ENCODE data around the gene RNF44.
A peak's percentile ranks its signal among the peaks of the same experiment; 100 is the strongest.

Gene RNF44

GRCh38 chr5:176514244-176514950 is 22.8 kb downstream of the RNF44 start:
- TF ChIP-seq CTCF (IDR thresholded peaks at IDR 0.05; ENCODE audit: insufficient read depth, low read length, poor library complexity, severe bottlenecking) = no peak
- no peak for TF ChIP-seq EZH2phosphoT487 (conservative IDR thresholded peaks at IDR 0.05; ENCODE audit: low read length)
- H3K9ac ChIP-seq (ENCODE audit: low read length) = no peak overlapping the region

DNA sequence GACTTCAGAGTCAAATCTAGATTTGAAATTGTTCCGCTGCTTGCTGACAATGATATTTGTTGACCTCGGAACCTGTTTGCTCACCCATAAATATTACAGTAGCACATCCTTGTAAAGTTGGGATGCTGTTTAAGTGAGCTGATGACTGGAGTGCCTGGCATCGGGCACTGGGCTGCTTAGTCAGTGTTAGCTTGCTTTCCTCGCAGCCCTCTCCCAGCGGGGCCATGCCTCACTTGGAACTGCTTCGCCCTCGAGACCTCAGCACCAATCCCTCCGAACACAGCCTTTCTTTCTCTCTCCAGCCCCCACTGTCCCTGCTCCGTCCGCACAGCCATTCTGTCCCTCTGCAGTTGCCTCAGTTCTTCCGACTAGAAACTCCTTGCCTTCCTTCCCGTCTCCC is 23.4 kb downstream of the RNF44 start:
- Histone ChIP-seq H3K36me3 (ENCODE audit: low read length) (no peaks in the 10 kb centered on the region), H3K4me2 (ENCODE audit: low read depth, low read length, poor library complexity, severe bottlenecking) (no peak overlapping the region), H3F3A (ENCODE audit: insufficient read depth) (peaks cover 3% of the 10 kb centered on the region; the same call in 1 of the 2 replicates), H3K79me2 (ENCODE audit: insufficient read depth, low read length) (no peaks in the 10 kb centered on the region), H3K27me3 (ENCODE audit: low read length) (no peaks in the 10 kb centered on the region), H2AFZ (ENCODE audit: low read depth, low read length, severe bottlenecking) (no peak overlapping the region), H4K20me1 (ENCODE audit: low read depth, low read length) (no peaks in the 10 kb centered on the region), H3K4me3 (ENCODE audit: insufficient read depth, low read length, poor library complexity, severe bottlenecking) (no peak overlapping the region), H3K9me3 (ENCODE audit: insufficient read depth, low read length) (no peaks in the 10 kb centered on the region), H3K9me2 (replicated peaks; ENCODE audit: insufficient read depth, low read length) (no peaks in the 10 kb centered on the region), H3K9ac (ENCODE audit: low read length) (no peak overlapping the region), H3K27ac (ENCODE audit: low read depth, low read length) (no peak overlapping the region)
- no peak for TF ChIP-seq CTCF (IDR thresholded peaks at IDR 0.05; ENCODE audit: insufficient read depth, low read length, poor library complexity, severe bottlenecking)
- TF ChIP-seq EZH2phosphoT487 (conservative IDR thresholded peaks at IDR 0.05; ENCODE audit: low read length) = no peak

More at GRCh38 chr5:176514244-176514950, 22.8 kb downstream of the RNF44 start:
- Histone ChIP-seq H3K36me3 (ENCODE audit: low read length) (no peaks in the 10 kb centered on the region), H3K27me3 (ENCODE audit: low read length) (no peaks in the 10 kb centered on the region), H2AFZ (ENCODE audit: low read depth, low read length, severe bottlenecking) (no peak overlapping the region), H3K4me3 (ENCODE audit: insufficient read depth, low read length, poor library complexity, severe bottlenecking) (no peak overlapping the region), H3K79me2 (ENCODE audit: insufficient read depth, low read length) (no peaks in the 10 kb centered on the region), H3K4me2 (ENCODE audit: low read depth, low read length, poor library complexity, severe bottlenecking) (peak overlapping the region; percentile 45), H3K9me3 (ENCODE audit: insufficient read depth, low read length) (no peaks in the 10 kb centered on the region), H3K9me2 (replicated peaks; ENCODE audit: insufficient read depth, low read length) (no peaks in the 10 kb centered on the region), H4K20me1 (ENCODE audit: low read depth, low read length) (no peaks in the 10 kb centered on the region), H3F3A (ENCODE audit: insufficient read depth) (peaks cover 3% of the 10 kb centered on the region; the same call in 1 of the 2 replicates), H3K27ac (ENCODE audit: low read depth, low read length) (peak overlapping the region; percentile 55)

DNA sequence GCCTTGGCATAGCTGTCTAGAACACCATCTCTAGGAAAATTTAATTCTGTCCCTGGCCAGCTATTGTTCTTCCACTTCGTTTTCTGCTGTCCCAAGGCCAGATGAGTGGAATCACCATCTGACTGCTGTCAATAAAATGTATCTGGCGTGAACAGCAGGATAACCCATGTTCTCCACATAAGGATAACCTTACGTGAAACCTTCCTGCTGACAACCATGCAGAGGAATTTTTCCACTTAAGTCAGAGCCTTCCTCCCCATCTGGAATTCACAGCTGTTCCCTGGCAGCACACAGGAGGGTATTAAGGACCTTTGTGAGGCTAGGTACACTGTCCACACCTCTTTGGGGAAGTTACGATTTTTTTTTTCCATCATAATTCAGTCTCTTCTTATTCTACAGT is 28.6 kb downstream of the RNF44 start:
- Histone ChIP-seq H3K9me2 (replicated peaks; ENCODE audit: insufficient read depth, low read length) (no peaks in the 10 kb centered on the region), H2AFZ (ENCODE audit: low read depth, low read length, severe bottlenecking) (no peak overlapping the region), H3K36me3 (ENCODE audit: low read length) (no peaks in the 10 kb centered on the region), H3K79me2 (ENCODE audit: insufficient read depth, low read length) (no peaks in the 10 kb centered on the region), H3K27ac (ENCODE audit: low read depth, low read length) (no peak overlapping the region), H3K27me3 (ENCODE audit: low read length) (no peaks in the 10 kb centered on the region), H3K9ac (ENCODE audit: low read length) (no peak overlapping the region), H4K20me1 (ENCODE audit: low read depth, low read length) (no peaks in the 10 kb centered on the region), H3K4me2 (ENCODE audit: low read depth, low read length, poor library complexity, severe bottlenecking) (no peak overlapping the region), H3F3A (ENCODE audit: insufficient read depth) (no peaks in the 10 kb centered on the region), H3K9me3 (ENCODE audit: insufficient read depth, low read length) (no peaks in the 10 kb centered on the region), H3K4me3 (ENCODE audit: insufficient read depth, low read length, poor library complexity, severe bottlenecking) (no peak overlapping the region)
- no peak for TF ChIP-seq CTCF (IDR thresholded peaks at IDR 0.05; ENCODE audit: insufficient read depth, low read length, poor library complexity, severe bottlenecking)
- TF ChIP-seq EZH2phosphoT487 (conservative IDR thresholded peaks at IDR 0.05; ENCODE audit: low read length) = no peak

All from SU-DHL-6 (cell line).